HG02623 (cell line): ENCODE data around the gene ZNF563.
"Not testable (repeated sequence)": the region's sequence is repeated elsewhere in the genome, so short reads cannot be mapped to it uniquely, and the experiment has no call there.

Source experiments
- ATAC-seq: cut with Tn5 transposase; IDR thresholded peaks from one replicate; pipeline ENCODE4 v1.9.1; 2021; ENCODE audit warnings: moderate library complexity; ENCODE audit not compliant: unreplicated experiment

The ZNF563 gene

GRCh38 chr19:12333162-12334159, at the start of gene ZNF563:
Gene ZNF563, minus strand, starts transcription at chr19:12333633. Its CDS starts 151 bp downstream, at chr19:12333482.
- ATAC-seq: peak; percentile 86

DNA sequence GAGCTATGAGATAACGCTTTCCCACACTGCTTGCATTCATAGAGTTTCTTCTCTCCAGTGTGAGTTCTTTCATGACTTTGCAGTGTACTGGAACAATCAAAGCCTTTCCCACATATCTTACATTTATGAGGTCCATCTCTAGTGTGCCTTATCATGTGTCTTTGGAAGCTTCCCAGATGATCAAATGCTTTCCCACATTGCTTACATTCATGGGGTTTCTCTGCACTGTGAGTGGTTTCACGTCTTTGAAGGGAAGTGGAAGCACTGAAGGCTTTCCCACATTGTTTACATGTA, 47.0 kb upstream of the ZNF563 start:
- ATAC-seq: no peak

- ATAC-seq: no peak
These were observed 46.5 kb upstream of the ZNF563 start for GRCh38 chr19:12379732-12380443.

GRCh38 chr19:12374026-12374425, 40.6 kb upstream of the ZNF563 start:
- ATAC-seq: no peak

DNA sequence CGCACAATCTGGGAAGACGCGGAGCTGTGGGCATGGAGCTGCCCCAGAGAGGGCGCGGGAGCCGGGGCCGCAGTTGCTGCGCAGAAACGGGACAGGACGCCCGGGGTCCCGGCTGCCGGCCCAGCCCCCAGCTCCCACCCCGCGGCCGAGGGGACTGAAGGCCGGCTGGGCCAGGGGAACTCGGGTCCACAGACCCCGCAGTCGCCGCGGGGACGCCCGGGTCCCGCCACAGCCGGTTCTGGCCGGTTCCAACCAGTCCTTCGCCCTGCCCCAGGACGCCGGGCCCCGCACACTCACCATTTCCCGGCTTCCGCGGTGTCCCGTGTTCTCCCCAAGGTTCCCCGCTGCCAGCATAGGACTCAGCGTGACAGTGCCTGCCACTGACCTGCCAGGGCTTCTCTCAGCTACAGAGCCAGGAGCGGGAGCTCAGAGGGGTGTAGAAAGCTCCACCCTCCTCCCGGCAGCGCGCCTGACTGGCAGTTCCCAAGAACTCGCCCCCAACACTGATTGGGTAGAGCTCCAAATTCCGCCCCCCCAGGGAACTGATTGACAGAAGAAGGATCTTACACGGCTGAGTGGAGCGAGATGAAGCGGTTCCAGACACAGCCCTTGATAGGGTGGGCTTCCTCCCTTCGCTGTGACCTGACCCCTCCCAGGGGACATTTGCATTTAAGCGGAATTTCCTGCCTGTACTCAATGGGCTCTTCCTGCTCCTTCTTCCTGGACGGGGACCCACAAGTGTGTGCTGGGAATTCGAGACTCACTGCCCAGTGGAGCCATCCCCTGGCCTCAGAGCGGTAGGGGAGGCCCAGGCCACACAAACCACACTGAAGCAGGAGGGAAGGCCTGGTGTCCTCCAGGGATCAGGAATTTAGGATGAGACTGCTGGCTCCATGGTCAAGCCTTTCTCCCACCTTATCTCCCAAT, 32.1 kb upstream of the ZNF563 start, which contains the start of gene ZNF442:
Gene ZNF442, minus strand, starts transcription at position 448 of the 927 bp plus-strand sequence. CDS start 2,052 bp downstream, outside the sequence.
- ATAC-seq: peak; percentile 93

- ATAC-seq: no peak
These were observed 31.2 kb upstream of the ZNF563 start for GRCh38 chr19:12364391-12365235.

GRCh38 chr19:12362236-12362635, 28.8 kb upstream of the ZNF563 start:
- ATAC-seq: not testable (repeated sequence)

- no peak for ATAC-seq
These were observed 19.9 kb upstream of the ZNF563 start for GRCh38 chr19:12353375-12353774.

DNA sequence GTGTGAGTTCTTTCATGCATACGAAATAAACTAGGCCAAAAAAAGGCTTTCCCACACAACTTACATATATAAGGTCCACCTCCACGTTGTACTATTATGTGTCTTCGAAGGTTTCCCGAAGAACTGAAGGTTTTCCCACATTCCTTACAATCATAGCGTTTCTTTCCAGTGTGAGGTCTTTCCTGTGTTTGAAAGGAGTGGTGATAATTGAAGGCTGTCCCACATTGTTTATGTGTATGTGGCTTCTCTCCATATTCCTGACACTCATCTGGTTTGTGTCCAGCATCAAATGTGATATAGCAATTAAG, 17.4 kb upstream of the ZNF563 start:
- ATAC-seq: no peak

- ATAC-seq: no peak
These were observed 16.9 kb upstream of the ZNF563 start for GRCh38 chr19:12350185-12350889.

GRCh38 chr19:12346896-12347295, 13.5 kb upstream of the ZNF563 start:
- no peak for ATAC-seq

DNA sequence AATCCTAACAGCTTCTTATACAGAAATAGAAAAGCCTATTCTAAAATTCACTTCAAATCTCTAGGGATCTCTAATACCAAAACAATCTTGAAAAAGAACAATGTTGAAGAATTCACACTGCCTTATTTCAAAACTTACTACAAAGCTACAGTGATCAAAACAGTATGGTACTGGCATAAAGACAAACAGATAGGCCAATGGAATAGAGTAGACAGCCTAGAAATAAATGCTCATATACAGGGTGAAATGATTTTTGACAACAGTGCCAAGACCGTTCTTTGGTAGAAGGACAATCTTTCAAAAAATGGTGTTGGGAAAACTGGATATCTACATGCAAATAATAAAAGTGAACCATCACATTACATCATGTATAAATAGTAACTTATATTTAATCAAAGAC, 11.8 kb upstream of the ZNF563 start:
- no peak for ATAC-seq

GRCh38 chr19:12331211-12331941, 2.1 kb downstream of the ZNF563 start:
- ATAC-seq: peak; percentile 33

DNA sequence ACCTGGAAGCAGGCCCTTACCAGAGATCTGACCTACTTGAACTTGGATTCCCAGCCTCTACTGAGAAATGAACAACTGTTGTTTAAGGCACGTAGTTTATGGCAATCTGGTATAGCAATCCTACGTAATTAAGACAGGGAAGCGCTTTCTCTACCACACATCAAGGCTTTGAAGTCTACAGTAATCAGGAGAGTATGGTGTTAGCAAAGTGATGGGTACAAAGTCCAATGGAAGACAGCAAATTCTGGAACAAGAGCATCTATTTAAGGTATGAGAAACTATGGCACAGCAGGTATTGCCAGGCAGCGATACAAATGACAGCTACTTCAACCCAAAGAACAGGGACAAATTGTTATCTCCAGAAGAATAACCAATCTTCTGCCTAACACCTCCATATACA, 3.1 kb downstream of the ZNF563 start:
- no peak for ATAC-seq

DNA sequence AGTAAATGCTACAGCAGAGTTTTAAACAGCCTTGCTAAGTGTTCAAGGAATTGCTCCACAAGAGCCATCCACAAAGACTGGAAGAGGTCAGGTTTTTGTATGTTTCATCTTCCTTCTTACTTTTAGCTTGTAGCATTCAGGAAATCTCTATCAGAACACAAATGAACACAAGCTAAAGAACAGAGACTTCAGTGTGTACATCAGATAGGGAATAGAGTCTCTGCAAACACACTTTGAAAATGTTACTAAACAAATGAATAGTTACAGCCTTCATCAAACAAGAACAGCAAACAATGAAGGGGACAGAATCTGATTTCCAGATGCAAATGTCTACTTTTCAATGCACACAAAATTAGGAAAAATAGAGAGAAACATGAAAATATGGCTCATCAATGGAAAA, 7.7 kb downstream of the ZNF563 start:
- no peak for ATAC-seq

DNA sequence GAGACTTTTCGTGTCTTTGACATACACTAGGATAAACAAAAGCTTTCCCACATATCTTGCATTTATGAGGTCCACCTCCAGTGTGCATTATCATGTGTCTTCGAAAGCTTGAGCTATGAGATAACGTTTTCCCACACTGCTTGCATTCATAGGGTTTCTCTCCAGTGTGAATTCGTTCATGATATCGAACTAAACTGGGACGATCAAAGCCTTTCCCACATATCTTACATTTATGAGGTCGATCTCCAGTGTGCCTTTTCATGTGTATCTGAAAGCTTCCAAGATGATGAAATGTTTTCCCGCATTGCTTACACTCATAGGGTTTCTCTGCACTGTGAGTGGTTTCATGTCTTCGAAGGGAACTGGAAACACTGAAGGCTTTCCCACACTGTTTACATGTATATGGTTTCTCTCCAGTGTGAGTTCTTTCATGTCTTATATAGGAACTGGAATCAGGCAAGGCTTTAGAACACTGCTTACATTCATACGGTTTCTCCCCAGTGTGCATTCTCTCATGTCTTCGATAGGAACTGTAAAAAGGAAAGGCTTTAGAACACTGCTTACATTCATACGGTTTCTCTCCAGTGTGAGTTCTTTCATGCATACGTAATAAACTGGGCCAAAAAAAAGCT, 14.5 kb downstream of the ZNF563 start:
- no peak for ATAC-seq

DNA sequence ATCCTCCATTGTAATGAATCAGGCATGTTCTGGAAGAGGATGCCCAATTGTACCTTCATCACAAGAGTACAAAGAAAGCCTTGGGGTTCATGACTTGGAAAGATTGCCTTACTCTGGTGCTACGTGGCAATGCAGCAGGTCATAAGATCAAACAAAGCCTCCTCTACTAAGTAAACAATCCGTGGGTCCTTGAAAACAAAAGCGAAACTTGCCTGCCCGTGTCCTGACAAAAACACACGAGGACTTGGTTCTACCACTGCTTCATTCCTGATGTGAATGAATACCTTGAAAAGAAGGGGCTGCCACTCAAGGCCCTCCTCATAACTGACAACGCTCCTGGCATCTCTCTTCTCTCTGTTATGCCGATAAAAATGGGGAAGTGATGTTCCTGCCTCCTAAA, 18.9 kb downstream of the ZNF563 start:
- no peak for ATAC-seq

- ATAC-seq: not testable (repeated sequence)
These were observed 24.5 kb downstream of the ZNF563 start for GRCh38 chr19:12308891-12309290.
